GM12872 (cell line): ENCODE data around the gene MRC2.

Experiments
- CTCF ChIP-seq: IDR thresholded peaks from 3 replicates; pipeline ENCODE4 v1.5.1; 2011; ENCODE audit warnings: low read depth, mild to moderate bottlenecking, low read length, moderate library complexity; ENCODE audit not compliant: insufficient read depth

Gene MRC2

DNA sequence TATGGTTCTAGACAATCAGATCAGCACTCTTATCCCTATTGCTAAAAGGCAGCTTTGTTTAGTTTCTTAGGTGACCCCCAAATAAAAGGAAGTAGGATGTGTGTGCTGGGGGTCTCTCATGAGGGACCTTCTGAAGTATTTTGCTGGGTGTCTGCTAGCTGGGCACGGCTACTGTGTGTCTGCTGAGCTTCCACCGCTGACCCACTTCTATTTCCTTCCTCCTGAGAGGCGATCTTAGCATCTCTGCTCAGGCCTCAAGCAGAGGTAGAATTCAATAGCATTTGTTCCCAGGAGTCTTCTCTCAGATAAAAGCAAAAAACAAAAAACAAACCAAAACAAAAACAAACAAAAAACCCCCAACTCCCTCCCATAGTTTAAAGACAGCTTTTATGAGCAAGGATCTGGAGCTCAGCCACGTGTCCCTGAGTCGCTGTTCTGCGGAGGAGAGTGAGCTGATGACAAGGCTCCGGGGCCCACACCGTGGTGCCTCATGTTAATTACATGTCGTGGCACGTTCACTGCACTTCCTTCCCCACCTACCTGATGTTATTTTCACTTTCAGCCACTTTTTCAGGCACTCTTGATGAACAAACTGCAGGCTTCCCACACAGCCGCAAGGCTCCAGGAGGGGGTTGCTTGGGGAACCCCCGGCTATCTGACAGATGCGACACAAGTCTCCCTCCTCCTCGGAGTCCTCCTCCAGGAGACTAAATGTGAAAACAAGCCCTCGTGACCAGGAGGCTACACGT lies 97.1 kb downstream of the MRC2 start:
- TF ChIP-seq CTCF, result 0 out of 3 replicates have a peak, but pooled peaks have one; percentile 8

- TF ChIP-seq CTCF, result no peak
Measured at GRCh38 chr17:62725791-62726249, 98.3 kb downstream of the MRC2 start.

DNA sequence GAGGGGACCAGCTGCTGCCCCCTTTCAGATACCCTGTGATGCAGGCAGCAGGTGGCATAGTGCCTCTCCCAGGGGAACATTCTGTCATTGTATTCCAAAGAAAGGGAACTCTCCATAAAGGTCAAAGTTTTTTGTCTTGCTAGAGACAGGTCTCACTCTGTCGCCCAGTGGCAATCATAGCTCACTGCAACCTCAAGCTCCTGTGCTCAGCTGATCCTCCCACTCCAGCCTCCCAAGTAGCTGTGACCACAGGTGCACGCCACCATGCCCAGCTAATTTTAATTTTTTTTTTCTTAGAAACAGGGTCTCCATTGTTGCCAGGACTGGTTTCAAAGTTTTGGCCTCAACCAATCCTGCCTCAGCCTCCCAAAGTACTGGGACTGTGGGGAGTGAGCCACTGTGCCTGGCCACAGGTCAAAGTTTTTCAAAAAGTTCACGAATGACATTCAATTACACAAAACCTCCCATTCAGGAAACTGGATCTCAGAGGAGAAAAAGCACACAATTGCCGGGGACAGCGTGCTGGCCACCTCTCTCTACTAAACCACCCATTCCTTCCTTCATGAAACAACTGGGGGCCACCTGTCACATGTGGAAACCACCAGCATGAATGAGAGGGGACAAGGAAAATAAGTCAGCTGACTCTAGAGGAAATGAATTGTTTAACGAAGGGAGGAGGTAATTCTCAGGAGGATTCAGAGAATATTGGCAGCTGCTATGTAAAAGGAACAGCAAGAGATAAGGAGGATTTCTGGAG lies 100.6 kb downstream of the MRC2 start:
- TF ChIP-seq CTCF, result 0 out of 3 replicates have a peak, but pooled peaks have one; percentile 26

DNA sequence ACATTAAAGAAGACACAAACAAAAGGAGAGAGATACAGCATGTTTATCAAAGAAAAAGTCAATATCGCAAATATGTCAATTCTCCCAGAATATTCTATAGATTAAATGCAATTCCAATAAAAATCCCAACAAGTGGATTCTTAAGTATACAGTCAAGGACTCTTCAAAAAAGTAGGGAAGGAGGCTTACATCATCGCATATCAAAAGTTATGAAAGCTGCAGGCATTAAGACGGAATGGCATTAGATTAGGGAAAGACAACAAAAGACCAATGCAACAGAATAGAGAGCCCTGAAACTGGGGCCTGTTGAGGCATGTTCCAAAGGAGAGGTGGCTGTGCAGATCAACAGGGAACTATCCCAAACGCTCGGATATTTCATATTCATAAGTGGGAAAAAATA lies 104.7 kb downstream of the MRC2 start:
- TF ChIP-seq CTCF, result no peak

DNA sequence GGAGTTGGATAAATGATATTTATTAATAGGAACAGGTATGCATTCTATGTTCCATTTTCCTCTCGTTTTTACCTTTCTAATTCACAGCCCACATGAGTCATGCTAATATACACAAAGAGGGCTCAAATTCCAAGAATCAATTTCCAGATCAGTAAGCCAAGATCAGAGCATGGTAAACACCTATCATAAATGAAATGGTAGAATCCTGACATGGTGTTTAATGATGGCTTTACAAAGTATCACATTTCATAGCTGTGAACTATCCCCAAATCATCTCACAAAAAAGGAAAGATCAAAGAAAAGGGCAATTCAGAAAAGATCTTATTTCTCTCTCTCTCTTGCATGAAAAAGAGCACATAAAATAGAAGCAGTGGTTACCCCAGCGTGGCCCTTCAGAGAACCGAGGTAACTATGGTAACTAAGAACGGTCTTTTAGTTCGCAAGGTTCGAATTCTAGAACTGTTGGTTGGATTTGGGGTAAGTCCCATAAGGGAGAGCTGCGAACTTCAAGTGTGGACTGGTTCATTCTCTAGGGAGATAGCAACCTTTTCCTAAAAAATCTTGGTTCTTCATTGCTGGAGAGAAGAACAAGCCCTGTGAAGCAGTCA lies 107.7 kb downstream of the MRC2 start:
- TF ChIP-seq CTCF, result no peak

- TF ChIP-seq CTCF, result no peak
Measured at GRCh38 chr17:62737513-62737912, 110.0 kb downstream of the MRC2 start.

GRCh38 chr17:62738281-62738680 lies 110.8 kb downstream of the MRC2 start:
- no peak for TF ChIP-seq CTCF
